T-helper 2 cell treated with Interferon-gamma antibody and Interleukin-4, amounts not matched to agents 5 μg/mL and 100 μg/mL, for 36 hours (primary cell): ENCODE results near the gene GLT6D1.

Source experiments
- DNase-seq: peaks from one replicate; pipeline ENCODE4 v3.0.0; 2021; ENCODE audit warnings: low spot score
- H3K27ac Mint-ChIP-seq: one replicate; pipeline ENCODE4 v1.8.0; 2021; ENCODE audit warnings: mild to moderate bottlenecking, mixed read lengths
- H3K27me3 Mint-ChIP-seq: one replicate; pipeline ENCODE4 v1.8.0; 2021; ENCODE audit warnings: low read depth, mixed read lengths
- H3K36me3 Mint-ChIP-seq: one replicate; pipeline ENCODE4 v1.8.0; 2021; ENCODE audit warnings: low read depth, mixed read lengths
- H3K4me1 Mint-ChIP-seq: one replicate; pipeline ENCODE4 v1.8.0; 2021; ENCODE audit warnings: low read depth, mixed read lengths
- H3K4me3 Mint-ChIP-seq: one replicate; pipeline ENCODE4 v1.8.0; 2022; ENCODE audit warnings: mild to moderate bottlenecking, moderate library complexity, mixed read lengths
- H3K9me3 Mint-ChIP-seq: one replicate; pipeline ENCODE4 v1.8.0; 2021; ENCODE audit warnings: mixed read lengths

Gene GLT6D1

DNA sequence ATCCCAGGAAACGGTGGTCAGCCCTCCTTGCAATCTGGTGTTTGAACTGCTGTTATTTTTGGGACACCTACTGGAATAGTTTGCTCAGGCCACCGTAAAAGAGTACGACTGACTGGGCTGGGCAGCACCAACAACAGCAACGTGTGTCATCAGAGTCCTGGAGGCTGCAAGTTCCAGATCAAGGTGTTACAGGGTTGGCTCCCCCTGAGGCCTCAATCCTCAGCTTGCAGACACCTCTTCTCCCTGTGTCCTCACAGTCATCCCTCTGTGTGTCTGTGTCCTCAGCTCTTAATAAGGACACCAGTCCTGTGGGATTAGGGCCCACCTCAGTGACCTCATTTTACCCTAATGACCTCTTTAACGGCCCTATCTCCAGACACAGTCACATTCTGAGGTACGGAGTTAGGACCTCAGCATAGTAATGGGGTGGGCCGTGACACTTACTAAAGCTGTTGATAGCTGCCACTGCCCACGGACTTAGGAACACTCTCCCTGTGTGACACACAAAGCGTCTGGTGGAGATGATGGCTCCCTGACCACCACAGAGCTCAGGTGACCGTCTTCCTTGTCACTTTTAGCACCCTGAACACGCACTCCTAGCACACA is 16.8 kb downstream of the GLT6D1 start:
- Mint-ChIP-seq H3K9me3 (peaks cover 10% of the 10 kb centered on the region), H3K4me1 (no peaks in the 10 kb centered on the region), H3K27ac (no peak overlapping the region), H3K4me3 (no peak overlapping the region), H3K27me3 (no peaks in the 10 kb centered on the region), H3K36me3 (no peaks in the 10 kb centered on the region)
- DNase-seq = no peak

DNA sequence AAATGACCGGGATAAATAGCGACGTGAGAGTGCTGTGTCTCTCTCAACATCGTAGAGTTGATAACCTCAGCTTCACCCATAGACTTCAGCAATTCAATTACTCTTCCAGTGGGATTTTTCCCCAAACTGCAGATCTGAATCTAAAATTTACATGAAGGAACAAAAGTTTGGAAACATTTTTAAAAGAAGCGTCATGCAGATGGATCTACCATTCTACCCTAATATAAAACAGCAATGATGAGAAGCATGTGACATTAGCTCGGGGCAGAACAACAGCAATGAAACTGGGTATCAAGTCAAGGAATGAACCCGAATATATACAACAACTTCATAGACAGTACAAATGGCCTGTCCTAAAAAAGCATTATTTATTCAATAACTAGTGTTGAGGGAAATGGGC is 18.8 kb downstream of the GLT6D1 start:
- no peaks in the 10 kb centered on the region for H3K9me3 Mint-ChIP-seq

DNA sequence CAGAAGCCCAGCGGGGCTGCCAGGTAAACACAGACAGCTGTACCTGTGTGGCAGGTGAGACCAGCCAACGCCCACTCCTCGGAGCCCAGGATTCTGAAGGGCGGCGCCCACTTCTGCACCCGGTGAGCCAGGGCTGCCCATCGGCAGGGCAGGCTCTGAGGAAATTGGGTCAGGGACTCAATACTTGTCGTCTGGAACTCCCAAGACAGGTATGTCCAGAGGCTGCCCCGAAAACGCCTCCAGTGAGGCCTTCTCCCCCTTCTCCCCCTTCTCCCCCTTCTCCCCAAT is 19.8 kb downstream of the GLT6D1 start:
- H3K4me1 Mint-ChIP-seq = no peaks in the 10 kb centered on the region
- H3K27ac Mint-ChIP-seq = no peak overlapping the region
- H3K27me3 Mint-ChIP-seq = no peaks in the 10 kb centered on the region
- no peak for DNase-seq
- H3K4me3 Mint-ChIP-seq = no peak overlapping the region
- H3K36me3 Mint-ChIP-seq = no peaks in the 10 kb centered on the region
- H3K9me3 Mint-ChIP-seq = no peaks in the 10 kb centered on the region

More for the DNA sequence above, 18.8 kb downstream of the GLT6D1 start:
- no peak for DNase-seq
- Mint-ChIP-seq H3K4me1 (no peaks in the 10 kb centered on the region), H3K36me3 (no peaks in the 10 kb centered on the region), H3K4me3 (no peak overlapping the region), H3K27ac (no peak overlapping the region), H3K27me3 (no peaks in the 10 kb centered on the region)

DNA sequence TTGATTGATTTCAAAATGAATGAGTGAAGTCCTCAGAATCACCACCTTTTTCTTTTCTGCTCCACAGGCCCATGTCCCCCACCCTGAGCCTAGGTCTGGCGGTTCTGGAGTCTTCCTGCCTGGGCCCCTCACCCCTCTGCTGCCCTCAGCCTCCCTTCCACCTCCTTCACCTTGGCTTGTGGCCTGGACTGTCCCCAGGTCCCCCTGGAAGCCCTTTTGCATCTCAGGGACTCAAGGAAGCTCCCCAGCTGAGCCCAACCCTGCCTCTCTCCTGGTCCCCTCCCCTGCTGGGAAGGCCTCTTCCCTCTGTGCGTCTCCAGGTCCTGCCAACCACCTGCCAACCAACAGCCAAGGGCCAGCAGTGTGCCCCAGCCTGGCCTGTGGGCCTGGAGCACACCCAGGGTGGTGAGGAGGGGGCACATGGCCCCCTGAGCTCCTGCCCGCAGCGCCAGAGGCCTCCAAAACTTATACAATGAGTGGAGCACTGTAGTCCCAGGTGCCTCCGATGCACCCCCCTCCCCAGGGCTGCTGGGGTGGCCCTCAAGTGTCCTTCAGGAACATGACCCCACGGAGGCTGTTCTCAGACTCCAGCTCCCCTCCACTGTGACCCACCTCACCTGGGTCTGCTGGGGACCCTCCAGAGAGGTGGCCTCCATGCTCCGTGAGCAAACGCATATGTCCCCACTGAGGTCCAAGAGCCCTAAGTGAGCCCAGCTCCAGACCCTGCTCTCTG is 20.3 kb downstream of the GLT6D1 start:
- H3K4me3 Mint-ChIP-seq = no peak overlapping the region

DNA sequence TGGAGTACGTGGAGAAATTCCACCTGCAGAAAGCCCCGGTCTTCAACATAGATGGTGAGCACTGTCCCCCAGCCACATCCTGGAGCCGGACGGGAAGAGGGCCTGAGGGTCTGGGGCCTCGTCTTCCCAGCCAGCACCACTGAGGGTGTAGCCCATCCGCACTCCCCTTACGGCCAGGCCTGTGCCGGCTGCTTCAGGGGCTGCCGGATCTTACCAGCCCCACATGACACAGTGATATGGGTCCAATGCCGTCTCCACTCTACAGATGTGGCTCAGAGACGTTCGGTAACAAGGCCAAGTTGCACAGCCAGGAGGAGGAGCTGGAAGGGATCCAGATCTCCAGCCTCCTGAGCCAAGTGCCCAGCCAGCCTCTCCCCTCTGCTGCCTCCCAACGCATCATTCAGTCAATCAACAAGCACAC is 21.3 kb downstream of the GLT6D1 start:
- DNase-seq = no peak

More for the DNA sequence above, 20.3 kb downstream of the GLT6D1 start:
- Mint-ChIP-seq H3K36me3 (no peaks in the 10 kb centered on the region), H3K9me3 (no peaks in the 10 kb centered on the region), H3K27ac (no peak overlapping the region), H3K27me3 (no peaks in the 10 kb centered on the region), H3K4me1 (no peaks in the 10 kb centered on the region)
- DNase-seq = no peak

DNA sequence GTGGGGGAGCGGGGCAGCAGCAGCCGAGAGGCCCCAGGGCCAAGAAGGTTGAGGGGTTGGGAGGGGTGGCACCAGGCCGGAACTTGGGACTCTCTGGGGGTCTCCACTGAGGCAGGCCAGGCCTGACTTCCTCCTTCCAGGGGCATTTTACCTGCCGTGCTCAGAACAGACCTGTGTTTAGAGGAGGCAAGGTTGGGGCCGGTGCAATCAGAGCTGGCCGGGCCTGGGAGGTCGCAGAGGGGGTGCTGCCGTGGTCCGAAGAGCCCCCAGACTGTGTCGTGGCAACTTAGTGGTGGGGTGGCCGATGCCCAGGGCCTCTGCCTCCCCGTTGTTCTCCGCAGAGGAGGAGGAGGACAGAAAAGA is 21.8 kb downstream of the GLT6D1 start:
- no peak overlapping the region for H3K27ac Mint-ChIP-seq
- H3K36me3 Mint-ChIP-seq = no peaks in the 10 kb centered on the region
- H3K27me3 Mint-ChIP-seq = no peaks in the 10 kb centered on the region
- DNase-seq = no peak
- H3K4me3 Mint-ChIP-seq = no peak overlapping the region
- H3K4me1 Mint-ChIP-seq = no peaks in the 10 kb centered on the region
- H3K9me3 Mint-ChIP-seq = no peaks in the 10 kb centered on the region

More for the DNA sequence above, 21.3 kb downstream of the GLT6D1 start:
- Mint-ChIP-seq H3K4me1 (no peaks in the 10 kb centered on the region), H3K4me3 (no peak overlapping the region), H3K27me3 (no peaks in the 10 kb centered on the region), H3K36me3 (no peaks in the 10 kb centered on the region), H3K27ac (no peak overlapping the region), H3K9me3 (no peaks in the 10 kb centered on the region)

DNA sequence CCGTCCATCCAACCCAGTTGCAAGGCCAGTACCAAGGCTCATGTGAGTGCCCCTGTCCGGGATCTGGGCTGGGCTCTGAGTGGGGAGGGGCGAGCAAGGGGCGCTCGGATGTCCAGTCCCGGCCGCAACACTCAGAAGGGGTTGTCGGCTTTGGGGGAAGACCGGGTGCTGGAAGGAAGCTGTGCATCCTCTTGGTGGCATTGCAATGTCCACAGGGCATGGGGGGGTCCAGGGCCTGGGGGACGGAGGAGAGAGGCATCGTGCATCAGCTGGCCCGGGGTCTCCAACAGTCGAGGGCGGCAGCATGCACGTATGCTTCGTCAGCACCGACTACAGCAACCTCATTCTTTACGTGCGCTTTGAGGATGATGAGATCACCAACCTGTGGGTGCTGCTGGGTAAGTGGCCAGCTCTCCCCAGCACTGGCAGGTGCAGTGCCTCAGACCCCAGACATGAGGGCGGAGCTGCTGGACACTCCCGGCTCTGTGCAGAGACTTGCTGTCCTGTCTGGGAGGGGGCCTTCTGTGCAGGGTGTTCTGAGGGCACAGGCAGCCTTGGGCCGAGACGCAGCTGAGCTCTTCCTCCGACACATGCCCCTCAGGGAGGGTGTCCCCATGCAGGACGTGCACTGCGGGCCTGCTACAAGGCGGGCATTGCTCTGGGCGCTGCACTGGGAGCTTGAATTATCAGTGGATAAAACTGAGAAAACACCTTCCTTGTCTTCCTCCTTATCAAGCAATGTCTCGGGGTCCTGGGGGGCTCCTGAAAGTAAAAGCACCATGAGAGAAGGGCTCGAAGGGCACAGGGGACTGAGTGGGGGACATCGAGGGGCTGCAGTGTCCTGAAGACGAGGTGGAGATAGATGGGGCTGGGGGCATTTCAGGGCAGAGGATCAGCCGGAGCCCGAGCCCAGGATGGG is 22.5 kb downstream of the GLT6D1 start:
- Mint-ChIP-seq H3K4me3 (no peak overlapping the region), H3K27ac (no peak overlapping the region), H3K9me3 (no peaks in the 10 kb centered on the region), H3K36me3 (no peaks in the 10 kb centered on the region), H3K27me3 (no peaks in the 10 kb centered on the region), H3K4me1 (no peaks in the 10 kb centered on the region)
- DNase-seq = no peak

DNA sequence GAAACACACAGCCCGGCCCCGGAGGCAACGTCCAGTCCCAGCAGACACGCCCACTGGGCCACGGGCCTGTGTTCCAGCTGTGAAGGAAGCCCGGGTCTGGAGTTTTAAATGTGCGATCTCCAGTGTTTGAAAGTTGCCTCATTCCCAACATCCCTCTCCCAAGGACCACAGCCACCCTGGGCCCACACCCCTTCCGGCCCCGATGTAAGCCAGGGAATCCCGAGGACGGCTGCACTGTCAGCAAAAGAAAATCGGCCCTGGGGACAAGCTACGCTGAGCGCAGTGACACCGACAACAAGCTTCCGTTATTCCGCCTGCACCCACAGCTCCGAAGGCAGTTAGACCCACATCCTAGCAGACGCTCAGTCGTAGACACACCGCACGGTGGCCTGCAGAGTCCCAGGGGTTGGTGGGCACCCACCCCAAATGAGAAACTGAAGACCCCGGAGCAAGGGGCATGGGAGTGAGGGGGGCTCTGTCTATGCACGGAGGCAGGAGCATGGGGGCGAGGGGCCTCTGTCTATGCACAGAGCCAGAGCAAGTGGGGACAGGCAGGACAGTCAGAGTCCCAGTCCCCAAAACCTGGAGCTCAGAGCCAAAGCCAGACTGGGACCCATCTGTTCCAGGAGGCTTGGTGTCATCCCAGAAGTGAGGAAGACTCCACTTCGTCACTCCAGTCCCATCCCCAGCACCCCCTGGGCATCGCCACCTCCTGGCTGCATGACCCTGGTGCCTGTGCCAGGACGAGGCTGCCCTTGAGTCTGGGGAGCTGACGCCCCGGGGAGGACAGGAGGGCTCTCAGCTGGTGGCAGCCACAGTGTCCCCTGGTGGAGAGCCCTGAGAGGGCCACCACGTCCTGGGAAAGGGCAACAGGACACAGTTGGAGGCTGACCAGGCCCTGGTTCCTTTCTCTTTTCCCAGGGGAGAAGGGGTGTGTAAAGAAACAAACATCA is 23.4 kb downstream of the GLT6D1 start:
- H3K36me3 Mint-ChIP-seq = no peaks in the 10 kb centered on the region
- no peak for DNase-seq
- H3K4me1 Mint-ChIP-seq = no peaks in the 10 kb centered on the region

DNA sequence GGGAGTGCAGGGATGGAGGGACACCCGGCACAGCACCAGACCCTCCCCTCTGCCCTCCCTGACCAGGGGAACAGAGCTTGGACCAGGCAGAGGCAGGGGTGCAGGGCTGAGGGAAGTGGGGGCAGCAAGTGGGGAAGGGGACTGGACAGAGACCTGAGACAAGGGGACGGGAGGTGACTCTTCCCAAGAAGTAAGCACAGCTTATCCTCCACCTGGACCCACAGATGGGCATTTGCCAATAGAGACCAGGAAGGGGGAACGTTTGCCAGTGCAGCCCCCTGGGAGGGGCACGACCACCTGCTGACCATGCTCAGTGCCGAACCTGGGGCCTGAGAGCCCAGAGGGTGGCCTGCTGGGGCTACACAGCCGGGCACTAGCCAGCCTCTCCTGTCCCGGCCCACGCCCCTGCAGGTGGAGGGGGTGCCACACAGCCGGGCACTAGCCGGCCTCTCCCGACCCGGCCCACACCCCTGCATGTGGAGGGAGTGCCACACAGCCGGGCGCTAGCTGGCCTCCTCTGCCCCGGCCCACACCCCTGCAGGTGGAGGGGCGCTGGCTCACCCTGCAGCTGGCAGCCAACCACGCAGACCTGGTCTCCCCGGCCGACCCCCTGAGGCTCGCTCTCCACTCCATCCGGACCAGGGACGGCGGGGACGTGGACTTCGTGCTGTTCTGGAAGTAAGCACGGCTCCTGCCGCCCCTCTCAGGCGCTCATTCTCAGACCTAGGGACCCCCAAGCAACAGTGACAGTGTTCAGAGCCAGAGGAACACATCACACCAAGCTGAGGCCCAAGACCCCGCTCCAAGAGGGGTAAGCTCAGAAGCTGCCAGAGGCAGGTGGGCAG is 24.3 kb downstream of the GLT6D1 start:
- no peaks in the 10 kb centered on the region for H3K27me3 Mint-ChIP-seq

More for the DNA sequence above, 23.4 kb downstream of the GLT6D1 start:
- no peaks in the 10 kb centered on the region for H3K9me3 Mint-ChIP-seq
- H3K4me3 Mint-ChIP-seq = no peak overlapping the region
- H3K27ac Mint-ChIP-seq = no peak overlapping the region
- no peaks in the 10 kb centered on the region for H3K27me3 Mint-ChIP-seq

DNA sequence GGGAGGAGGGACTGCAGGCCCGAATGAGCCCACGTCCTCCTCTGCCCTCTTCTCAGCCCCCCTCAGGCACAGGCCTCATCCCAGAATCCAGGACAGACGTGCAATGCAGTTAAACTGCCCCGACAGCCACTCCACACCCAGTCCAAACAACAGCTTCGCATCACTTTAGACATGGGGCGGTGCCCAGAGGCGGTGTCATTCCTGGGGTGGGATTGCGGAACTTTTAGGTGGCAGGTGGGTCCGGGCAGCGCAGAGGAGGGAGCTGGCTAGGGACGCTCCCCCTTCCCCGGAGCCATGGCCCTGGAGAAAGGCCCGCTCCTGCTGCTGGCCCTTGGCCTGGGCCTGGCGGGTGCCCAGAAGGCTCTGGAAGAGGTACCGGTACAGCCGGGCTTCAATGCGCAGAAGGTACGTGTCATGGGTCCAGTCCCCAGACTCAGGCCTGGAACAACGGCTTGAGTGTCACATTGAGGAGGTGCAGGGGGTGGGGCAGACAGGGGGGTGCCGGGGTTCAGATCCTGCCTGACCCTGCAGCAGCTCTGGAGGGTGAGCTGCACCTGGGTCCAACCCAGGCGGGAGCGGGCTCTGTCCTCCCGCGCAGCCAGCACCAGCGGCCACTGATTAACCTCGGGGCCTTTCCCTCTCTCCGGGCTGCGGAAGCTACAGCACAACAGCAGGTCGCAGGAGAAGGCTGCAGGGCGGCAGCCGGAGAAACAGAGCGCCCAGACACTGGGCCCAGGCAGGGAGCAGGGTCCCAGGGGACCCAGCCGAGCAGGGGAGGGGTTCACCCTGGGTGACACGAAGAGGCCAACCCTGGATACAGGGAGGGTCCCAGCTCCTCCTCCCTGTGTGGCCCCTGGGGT is 25.2 kb downstream of the GLT6D1 start:
- H3K27ac Mint-ChIP-seq = no peak overlapping the region
- H3K36me3 Mint-ChIP-seq = no peaks in the 10 kb centered on the region
- H3K4me3 Mint-ChIP-seq = no peak overlapping the region
- no peaks in the 10 kb centered on the region for H3K27me3 Mint-ChIP-seq
- H3K4me1 Mint-ChIP-seq = no peaks in the 10 kb centered on the region
- H3K9me3 Mint-ChIP-seq = no peaks in the 10 kb centered on the region
- no peak for DNase-seq

More for the DNA sequence above, 24.3 kb downstream of the GLT6D1 start:
- H3K36me3 Mint-ChIP-seq = no peaks in the 10 kb centered on the region
- H3K4me3 Mint-ChIP-seq = no peak overlapping the region
- DNase-seq = no peak
- H3K9me3 Mint-ChIP-seq = no peaks in the 10 kb centered on the region
- no peak overlapping the region for H3K27ac Mint-ChIP-seq
- H3K4me1 Mint-ChIP-seq = no peaks in the 10 kb centered on the region

DNA sequence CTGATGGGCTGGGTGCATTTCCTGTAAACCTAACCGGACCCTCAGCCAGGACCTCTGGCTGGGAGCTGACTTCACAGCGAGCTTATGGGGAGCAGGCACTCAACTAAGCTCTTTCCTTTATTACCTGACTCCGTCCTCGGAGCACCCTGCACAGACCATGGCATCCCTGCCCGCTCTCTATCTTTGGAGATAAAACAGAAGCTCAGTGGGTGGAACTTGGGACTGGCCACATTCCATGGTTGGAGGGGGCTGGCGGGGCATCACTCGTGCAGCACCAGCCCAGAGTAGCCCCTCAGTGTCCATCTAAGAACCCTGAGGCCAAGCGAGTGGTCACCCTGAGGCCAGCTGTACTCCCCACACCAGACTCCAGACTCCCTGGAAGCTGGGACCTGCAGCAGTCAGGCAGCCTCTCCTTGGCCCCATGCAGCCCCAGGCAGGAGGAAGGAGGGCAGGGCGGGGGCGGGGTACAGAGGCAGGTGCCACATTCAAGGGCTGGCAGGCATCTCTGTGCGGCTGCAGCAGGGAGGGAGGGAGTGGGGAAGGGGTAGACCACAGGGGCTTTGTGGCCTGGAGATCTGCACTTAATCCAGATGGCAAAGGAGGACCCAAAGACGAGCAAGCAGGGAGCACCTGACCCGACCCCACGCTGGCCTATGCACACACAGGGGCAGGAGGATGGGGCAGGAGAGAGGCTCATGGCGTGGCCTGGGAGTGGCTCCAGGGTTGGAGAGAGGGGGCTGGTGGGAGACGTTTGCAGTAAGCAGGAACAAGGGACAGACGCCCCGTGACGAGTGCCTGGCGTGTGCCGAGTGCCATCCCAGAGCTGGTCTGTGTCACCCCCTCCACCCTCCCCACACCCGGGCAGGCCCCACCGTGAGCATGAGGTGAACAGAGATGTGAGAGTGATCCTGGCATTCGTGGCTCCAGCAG is 26.1 kb downstream of the GLT6D1 start:
- Mint-ChIP-seq H3K4me1 (no peaks in the 10 kb centered on the region), H3K27ac (no peak overlapping the region), H3K9me3 (no peaks in the 10 kb centered on the region), H3K36me3 (no peaks in the 10 kb centered on the region), H3K27me3 (no peaks in the 10 kb centered on the region), H3K4me3 (no peak overlapping the region)
- DNase-seq = no peak
